Astrocyte (in vitro differentiated cells and primary cell): Measurements from ENCODE around the gene PANX3.

Experiments
- EZH2 ChIP-seq: IDR thresholded peaks from 2 replicates; pipeline ENCODE4 v1.6.1; 2012; ENCODE audit warnings: mild to moderate bottlenecking, low read length, inconsistent platforms; ENCODE audit not compliant: insufficient read depth
- TF ChIP-seq, protein P1 (sequence below): IDR thresholded peaks from 2 replicates; pipeline ENCODE4 v1.5.1; 2011; ENCODE audit warnings: low read depth, mild to moderate bottlenecking, inconsistent platforms, low read length, moderate library complexity; ENCODE audit not compliant: insufficient read depth

GRCh38 chr11:124595302-124595701 is 15.9 kb upstream of the PANX3 start:
- TF ChIP-seq, protein P1, sequence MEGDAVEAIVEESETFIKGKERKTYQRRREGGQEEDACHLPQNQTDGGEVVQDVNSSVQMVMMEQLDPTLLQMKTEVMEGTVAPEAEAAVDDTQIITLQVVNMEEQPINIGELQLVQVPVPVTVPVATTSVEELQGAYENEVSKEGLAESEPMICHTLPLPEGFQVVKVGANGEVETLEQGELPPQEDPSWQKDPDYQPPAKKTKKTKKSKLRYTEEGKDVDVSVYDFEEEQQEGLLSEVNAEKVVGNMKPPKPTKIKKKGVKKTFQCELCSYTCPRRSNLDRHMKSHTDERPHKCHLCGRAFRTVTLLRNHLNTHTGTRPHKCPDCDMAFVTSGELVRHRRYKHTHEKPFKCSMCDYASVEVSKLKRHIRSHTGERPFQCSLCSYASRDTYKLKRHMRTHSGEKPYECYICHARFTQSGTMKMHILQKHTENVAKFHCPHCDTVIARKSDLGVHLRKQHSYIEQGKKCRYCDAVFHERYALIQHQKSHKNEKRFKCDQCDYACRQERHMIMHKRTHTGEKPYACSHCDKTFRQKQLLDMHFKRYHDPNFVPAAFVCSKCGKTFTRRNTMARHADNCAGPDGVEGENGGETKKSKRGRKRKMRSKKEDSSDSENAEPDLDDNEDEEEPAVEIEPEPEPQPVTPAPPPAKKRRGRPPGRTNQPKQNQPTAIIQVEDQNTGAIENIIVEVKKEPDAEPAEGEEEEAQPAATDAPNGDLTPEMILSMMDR, result no peak
- TF ChIP-seq EZH2, result no peak
